Lung (tissue), 12 donors: Measurements from ENCODE around the gene AHNAK. TPM values are rescaled to one million over a fixed set of nuclear protein-coding genes. Genes with fewer than 3 reads are reported as not detected.

ENCODE experiments used
- ATAC-seq: fragments of 200-7000 bp; cut with Tn5 transposase; one replicate; pipeline ENCODE4 v1.9.1; 2020; ENCODE audit warnings: moderate number of reproducible peaks; ENCODE audit not compliant: insufficient read depth, low FRiP score
- DNase-seq, 3 donors: peaks; one replicate each; pipeline ENCODE4 v3.0.0-alpha.2; 2013 to 2017
- H3K27ac ChIP-seq, 2 donors: one replicate each; pipeline ENCODE4 v1.5.1; 2013; ENCODE audit warnings: mild to moderate bottlenecking in 2 of 2, moderate library complexity in 2 of 2, control low read depth in 1 of 2, inconsistent platforms in 1 of 2, low read depth in 1 of 2, low read length in 1 of 2
- H3K27me3 ChIP-seq, 3 donors: one replicate each; pipeline ENCODE4 v1.5.1; 2013; ENCODE audit warnings: low read length in 2 of 3; ENCODE audit not compliant: control insufficient read depth in 3 of 3, insufficient read depth in 3 of 3
- H3K36me3 ChIP-seq, 4 donors: one replicate each; pipeline ENCODE4 v1.5.1; 2013; ENCODE audit warnings: low read length in 4 of 4, mild to moderate bottlenecking in 1 of 4, moderate library complexity in 1 of 4; ENCODE audit not compliant: control insufficient read depth in 4 of 4, insufficient read depth in 4 of 4
- H3K4me1 ChIP-seq, 5 donors: one replicate each; pipeline ENCODE4 v1.5.1; 2013; ENCODE audit warnings: low read length in 5 of 5, mild to moderate bottlenecking in 2 of 5, moderate library complexity in 1 of 5; ENCODE audit not compliant: control insufficient read depth in 5 of 5, insufficient read depth in 5 of 5
- H3K4me3 ChIP-seq: one replicate; pipeline ENCODE4 v1.5.1; 2013; ENCODE audit warnings: mild to moderate bottlenecking, control low read depth, moderate library complexity
- H3K9ac ChIP-seq, 2 donors: one replicate each; pipeline ENCODE4 v1.5.1; 2013; ENCODE audit warnings: low read length in 2 of 2, control low read depth in 1 of 2; ENCODE audit not compliant: insufficient read depth in 1 of 2
- H3K9me3 ChIP-seq, 4 donors: one replicate each; pipeline ENCODE4 v1.5.1; 2013; ENCODE audit warnings: low read length in 3 of 4, mild to moderate bottlenecking in 1 of 4, moderate library complexity in 1 of 4; ENCODE audit not compliant: control insufficient read depth in 4 of 4, insufficient read depth in 3 of 4
- WGBS, 2 donors: extraction: QIAGEN DNeasy Blood & Tissue Kit; methylation state at CpG; one replicate each; pipeline ENCODE4 v1.1.7; 2013; 5-methylcytosine and 5-hydroxymethylcytosine counted together
- polyA plus RNA-seq, 2 donors: library from polyadenylated mRNA; stranded (reverse); fragments of 200-250 nt; gene quantifications; one replicate each; pipeline ENCODE4 v1.2.1, GENCODE V29; 2013
- total RNA-seq, 2 donors: library from RNA; depleted of rRNA in 1 of 2; stranded (reverse); fragments of >200 nt in 1 of 2; gene quantifications; one replicate each; pipeline ENCODE4 v1.2.1, GENCODE V29; 2014 to 2021
- TF ChIP-seq, protein P1 (sequence below): IDR thresholded peaks from 2 replicates; pipeline ENCODE4 v1.5.1; 2012; ENCODE audit warnings: mild to moderate bottlenecking; ENCODE audit errors: control extremely low read depth, extremely low read depth
- donor health status: control.
- donor health status: control.
- donor health status: Bipolar disorder and iron deficiency.
- donor health status: healthy.
- donor health status: DM: yes; HTN: yes; CAD: no.

Gene AHNAK
- total and polyA plus RNA-seq, 4 donors: 66.5 to 707 (median 238) TPM

- H3K9me3 ChIP-seq: no peaks in the 10 kb centered on the region
- H3K4me3 ChIP-seq: no peak overlapping the region
- peak; percentile 83 to 87 (median 85) for DNase-seq
- TF ChIP-seq, protein P1, sequence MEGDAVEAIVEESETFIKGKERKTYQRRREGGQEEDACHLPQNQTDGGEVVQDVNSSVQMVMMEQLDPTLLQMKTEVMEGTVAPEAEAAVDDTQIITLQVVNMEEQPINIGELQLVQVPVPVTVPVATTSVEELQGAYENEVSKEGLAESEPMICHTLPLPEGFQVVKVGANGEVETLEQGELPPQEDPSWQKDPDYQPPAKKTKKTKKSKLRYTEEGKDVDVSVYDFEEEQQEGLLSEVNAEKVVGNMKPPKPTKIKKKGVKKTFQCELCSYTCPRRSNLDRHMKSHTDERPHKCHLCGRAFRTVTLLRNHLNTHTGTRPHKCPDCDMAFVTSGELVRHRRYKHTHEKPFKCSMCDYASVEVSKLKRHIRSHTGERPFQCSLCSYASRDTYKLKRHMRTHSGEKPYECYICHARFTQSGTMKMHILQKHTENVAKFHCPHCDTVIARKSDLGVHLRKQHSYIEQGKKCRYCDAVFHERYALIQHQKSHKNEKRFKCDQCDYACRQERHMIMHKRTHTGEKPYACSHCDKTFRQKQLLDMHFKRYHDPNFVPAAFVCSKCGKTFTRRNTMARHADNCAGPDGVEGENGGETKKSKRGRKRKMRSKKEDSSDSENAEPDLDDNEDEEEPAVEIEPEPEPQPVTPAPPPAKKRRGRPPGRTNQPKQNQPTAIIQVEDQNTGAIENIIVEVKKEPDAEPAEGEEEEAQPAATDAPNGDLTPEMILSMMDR: no peak
- peak overlapping the region in 1 of 2 donors; percentile 73 for H3K27ac ChIP-seq
- no peaks in the 10 kb centered on the region for H3K27me3 ChIP-seq
- H3K36me3 ChIP-seq: no peaks in the 10 kb centered on the region
- peak overlapping the region in 1 of 2 donors; percentile 55 for H3K9ac ChIP-seq
- ATAC-seq: no peak
- 60 to 79% methylated on average over 7 of the region's 7 CpGs for WGBS, 2 donors
- peaks cover 10 to 85% (median 36%) of the 10 kb centered on the region in 5 donors for H3K4me1 ChIP-seq
These were observed 146.7 kb downstream of the AHNAK start for GRCh38 chr11:62399878-62400266.

- Histone ChIP-seq H3K27ac (peak overlapping the region in 1 of 2 donors; percentile 73), H3K9ac (peak overlapping the region in 1 of 2 donors; percentile 55), H3K9me3 (no peaks in the 10 kb centered on the region), H3K27me3 (no peaks in the 10 kb centered on the region), H3K36me3 (no peaks in the 10 kb centered on the region), H3K4me3 (no peak overlapping the region), H3K4me1 (peaks cover 10 to 85% (median 36%) of the 10 kb centered on the region in 5 donors)
- DNase-seq: no peak
- TF ChIP-seq, protein P1: no peak
- ATAC-seq: no peak
- 59 to 61% methylated on average over 10 of the region's 10 CpGs for WGBS, 2 donors
These were observed 147.3 kb downstream of the AHNAK start for GRCh38 chr11:62399172-62399877.

DNA sequence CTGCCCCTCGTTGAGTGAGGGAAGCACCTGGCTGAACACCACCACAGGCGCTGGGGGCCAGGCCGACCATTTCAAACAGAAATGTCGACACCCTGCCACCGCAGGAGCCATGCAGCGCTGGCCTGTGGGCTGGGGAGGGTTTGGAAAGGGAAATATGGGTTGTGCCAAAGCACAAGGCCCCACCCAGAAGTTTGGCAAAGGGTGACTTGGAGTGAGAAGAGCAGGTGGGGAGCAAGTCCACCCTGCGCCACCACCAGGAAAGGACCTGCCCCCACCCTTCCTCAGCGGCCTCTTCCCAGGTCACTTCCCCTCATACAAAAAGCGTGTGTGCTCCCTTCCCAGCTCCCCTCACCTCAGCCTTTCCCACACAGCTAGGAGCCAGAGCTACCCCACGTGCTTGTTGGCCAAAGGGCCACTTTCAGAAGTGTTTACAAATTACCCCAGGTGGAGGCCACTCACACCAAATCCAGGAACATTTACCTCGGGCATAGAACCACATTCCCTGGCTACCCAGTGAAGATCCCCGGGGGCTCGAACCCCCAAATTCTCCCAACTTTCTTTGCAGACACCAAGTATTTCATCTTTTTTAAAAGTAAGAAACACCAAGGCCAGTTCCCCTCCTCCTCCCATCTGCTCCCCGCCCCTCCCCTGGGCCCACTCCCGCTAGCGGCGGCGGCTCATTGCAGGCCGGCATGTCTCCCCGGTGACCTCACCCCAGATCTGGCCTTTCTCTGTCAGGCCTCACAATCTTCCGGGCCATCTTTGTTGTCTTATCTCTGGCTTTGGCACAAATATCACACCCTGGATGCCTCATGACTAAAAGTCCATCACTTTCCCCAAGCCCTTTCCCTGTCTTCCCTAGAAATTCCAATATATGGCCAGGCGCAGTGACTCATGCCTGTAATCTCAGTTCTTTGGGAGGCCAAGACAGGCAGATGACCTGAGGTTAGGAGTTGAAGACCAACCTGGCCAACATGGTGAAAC, 148.3 kb downstream of the AHNAK start:
- H3K9ac ChIP-seq: peak overlapping the region in 1 of 2 donors; percentile 36
- TF ChIP-seq, protein P1: no peak
- peak in 1 of 3 donors; percentile 44 for DNase-seq
- 44 to 53% methylated on average over 20 to 22 of the region's 22 CpGs for WGBS, 2 donors
- no peak overlapping the region for H3K4me3 ChIP-seq
- no peak for ATAC-seq
- H3K9me3 ChIP-seq: no peaks in the 10 kb centered on the region
- H3K27me3 ChIP-seq: no peaks in the 10 kb centered on the region
- H3K4me1 ChIP-seq: peaks cover 10 to 83% (median 36%) of the 10 kb centered on the region in 5 donors
- peak overlapping the region in 1 of 2 donors; percentile 40 for H3K27ac ChIP-seq
- H3K36me3 ChIP-seq: no peaks in the 10 kb centered on the region
